Left lobe of liver (tissue), 2 donors: ENCODE measurements around the gene PEBP1. TPM values are rescaled to one million over a fixed set of nuclear protein-coding genes. Genes with fewer than 3 reads are reported as not detected.
"Not testable (repeated sequence)": the region's sequence is repeated elsewhere in the genome, so short reads cannot be mapped to it uniquely, and the experiment has no call there.

ENCODE experiments used
- ATAC-seq: fragments of 200-7000 bp; cut with Tn5 transposase; one replicate; pipeline ENCODE4 v1.9.1; 2020; ENCODE audit warnings: mild to moderate bottlenecking, moderate library complexity
- DNase-seq: peaks from one replicate; pipeline ENCODE4 v3.0.0-alpha.2; 2020; ENCODE audit warnings: low spot score
- total RNA-seq: library from RNA; stranded (reverse); gene quantifications from one replicate; pipeline ENCODE4 v1.2.1, GENCODE V29; 2021
- donor health status: DM: no; HTN: no; CAD: no; lungs with moderate emphysema.
- donor health status: DM: no; HTN: yes; CAD: no.

The PEBP1 gene
- total RNA-seq, 1 donor from 2014 or later, result 662 TPM

DNA sequence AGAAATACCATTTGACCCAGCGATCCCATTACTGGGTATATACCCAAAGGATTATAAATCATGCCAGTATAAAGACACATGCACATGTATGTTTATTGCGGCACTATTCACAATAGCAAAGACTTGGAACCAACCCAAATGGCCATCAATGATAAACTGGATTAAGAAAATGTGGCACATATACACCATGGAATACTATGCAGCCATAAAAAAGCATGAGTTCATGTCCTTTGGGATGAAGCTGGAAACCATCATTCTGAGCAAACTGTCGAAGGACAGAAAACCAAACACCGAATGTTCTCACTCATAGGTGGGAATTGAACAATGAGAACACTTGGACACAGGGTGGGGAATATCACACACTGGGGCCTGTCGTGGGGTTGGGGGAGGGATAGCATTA, 6.5 kb upstream of the PEBP1 start:
- ATAC-seq, DNase-seq: not testable (repeated sequence)

DNA sequence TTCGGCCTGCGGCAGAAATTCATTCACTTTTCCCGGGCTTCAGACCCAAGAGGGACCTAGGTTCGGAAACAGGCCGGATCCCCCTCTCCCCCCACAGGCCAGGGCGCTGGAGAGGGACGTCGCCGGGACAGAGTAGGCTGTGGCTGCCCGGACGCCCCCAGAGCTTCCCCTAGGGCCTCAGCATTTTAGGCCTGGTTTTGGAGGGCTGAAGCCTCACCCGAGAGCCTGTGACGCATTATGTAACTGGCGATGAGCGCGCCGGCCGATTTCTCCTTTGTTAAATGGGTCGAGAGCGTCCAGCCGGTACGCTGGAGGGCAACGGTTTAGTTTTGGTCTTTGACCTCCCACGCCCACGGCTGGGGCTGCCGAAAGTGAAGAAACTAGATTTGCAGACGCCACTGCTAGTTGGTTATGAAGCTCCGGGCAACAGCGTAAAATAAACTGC, 657 bp downstream of the PEBP1 start:
- ATAC-seq (peak; percentile 71), DNase-seq (peak; percentile 92)

DNA sequence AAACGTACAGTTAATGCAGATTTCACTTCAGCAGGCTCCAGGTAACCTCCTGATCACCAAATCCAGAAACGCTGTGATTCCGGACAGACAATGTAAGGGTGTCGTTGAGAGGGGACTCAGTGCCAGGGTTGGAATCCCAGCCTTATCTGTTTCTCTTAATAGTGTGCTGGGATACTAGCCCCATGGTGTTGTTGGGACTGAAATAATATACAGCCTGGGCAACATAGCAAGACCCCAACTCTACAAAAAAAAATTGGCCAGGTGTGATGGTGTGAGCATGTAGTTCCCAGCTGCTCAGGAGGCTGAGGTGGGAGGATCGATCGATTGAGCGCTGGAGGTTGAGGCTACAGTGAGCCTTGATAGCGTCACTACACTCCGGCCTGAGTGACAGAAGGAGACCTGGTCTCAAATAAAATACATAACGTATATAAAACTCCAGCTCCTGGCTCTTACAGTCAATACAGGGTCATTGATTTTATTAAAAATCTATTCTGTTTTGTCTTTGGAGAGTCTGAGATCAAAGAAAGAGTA, 1.3 kb downstream of the PEBP1 start:
- no peak for ATAC-seq
- no peak for DNase-seq

DNA sequence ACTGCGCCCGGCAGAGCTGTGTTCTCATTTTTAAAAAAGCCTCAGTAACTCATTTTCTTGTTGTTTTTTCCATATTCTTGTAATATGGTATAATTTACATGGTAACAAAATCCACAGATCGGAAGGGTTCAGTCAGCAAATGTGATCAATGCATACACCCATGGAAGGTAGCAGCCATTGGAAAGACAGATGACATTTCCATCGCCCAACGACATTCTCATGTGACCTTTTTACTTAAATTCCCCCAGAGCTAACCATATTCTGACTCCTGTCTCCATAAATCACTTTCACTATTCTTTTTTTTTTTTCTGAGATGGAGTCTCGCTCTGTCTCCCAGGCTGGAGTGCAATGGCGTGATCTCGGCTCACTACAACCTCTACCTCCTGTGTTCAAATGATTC, 4.9 kb downstream of the PEBP1 start:
- no peak for DNase-seq
- no peak for ATAC-seq

DNA sequence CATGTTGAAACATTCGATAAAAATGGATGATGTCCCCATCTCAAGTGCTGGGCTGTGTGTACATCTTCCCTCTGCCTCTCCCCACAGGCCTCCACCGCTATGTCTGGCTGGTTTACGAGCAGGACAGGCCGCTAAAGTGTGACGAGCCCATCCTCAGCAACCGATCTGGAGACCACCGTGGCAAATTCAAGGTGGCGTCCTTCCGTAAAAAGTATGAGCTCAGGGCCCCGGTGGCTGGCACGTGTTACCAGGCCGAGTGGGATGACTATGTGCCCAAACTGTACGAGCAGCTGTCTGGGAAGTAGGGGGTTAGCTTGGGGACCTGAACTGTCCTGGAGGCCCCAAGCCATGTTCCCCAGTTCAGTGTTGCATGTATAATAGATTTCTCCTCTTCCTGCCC, 8.6 kb downstream of the PEBP1 start:
- ATAC-seq, result no peak
- DNase-seq, result no peak

DNA sequence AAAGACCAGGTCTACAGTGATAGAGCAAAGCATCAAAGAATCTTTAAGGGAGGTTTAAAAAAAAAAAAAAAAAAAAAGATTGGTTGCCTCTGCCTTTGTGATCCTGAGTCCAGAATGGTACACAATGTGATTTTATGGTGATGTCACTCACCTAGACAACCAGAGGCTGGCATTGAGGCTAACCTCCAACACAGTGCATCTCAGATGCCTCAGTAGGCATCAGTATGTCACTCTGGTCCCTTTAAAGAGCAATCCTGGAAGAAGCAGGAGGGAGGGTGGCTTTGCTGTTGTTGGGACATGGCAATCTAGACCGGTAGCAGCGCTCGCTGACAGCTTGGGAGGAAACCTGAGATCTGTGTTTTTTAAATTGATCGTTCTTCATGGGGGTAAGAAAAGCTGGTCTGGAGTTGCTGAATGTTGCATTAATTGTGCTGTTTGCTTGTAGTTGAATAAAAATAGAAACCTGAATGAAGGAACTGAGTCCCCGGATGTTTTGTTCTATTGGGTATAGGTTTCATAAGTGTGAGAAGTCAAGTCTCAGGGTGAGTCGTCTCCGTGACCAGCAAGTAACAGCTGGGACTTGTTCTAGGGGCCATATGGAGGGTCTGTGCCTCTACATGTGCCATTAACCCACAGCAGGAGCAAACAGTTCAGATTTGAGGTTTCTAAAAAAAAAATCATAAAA, 9.3 kb downstream of the PEBP1 start:
- DNase-seq, result no peak
- ATAC-seq, result no peak

DNA sequence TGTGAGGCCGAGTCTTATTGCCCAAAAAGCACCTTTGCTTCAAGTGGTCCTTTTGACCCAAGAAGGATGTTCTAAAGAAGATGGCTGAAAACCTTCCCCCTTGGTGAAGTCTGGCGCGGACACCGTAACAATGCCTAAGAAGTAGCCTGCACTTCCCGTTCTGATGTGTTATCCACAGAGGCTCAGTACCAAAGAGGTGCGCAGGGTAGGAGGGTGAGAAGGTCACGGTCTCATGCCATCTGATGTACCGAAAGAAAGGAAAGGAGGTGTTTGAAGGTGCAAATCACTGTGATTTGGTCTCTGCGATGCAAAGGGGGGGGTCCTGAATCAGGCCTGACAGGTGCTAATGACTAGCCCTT, 9.9 kb downstream of the PEBP1 start:
- no peak for ATAC-seq
- DNase-seq, result no peak

DNA sequence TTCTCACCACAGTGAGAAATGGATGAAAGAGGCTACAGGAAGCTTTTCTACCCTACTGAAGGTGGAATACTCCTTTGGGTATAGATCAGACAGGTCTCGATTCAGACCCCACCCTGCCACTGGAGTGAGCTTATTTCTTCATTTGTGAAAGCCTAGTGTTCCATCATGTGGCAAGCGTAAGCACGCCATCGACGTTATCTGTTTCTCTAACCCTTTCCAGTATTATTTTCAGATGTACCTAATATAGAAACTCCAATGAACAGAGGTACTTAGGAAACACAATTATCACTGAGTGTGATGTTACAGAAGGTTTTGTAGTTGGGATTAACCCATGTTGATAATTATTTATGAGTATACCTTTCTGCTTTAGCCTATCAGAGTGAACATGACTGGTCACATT, 12.4 kb downstream of the PEBP1 start:
- no peak for DNase-seq
- ATAC-seq, result no peak

DNA sequence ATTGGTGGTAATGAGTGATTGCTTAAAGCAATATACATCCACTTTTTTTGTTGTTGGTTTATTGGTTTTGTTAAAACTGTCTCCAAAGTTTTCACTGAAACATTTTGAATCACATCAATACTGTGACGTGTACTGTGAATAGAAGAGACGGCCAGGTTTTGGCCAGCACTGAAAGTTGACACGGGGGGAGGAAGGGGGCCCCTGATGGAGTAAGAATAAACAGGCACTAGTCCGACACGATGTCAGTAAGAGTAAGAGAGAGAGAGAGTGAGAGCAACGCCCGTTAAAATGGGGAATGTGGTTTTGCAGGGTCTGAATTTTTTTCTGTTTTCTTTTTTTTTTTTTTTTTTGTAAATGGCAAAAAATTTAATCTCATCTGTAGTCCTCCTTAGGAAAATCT, 14.7 kb downstream of the PEBP1 start:
- peak; percentile 50 for ATAC-seq
- no peak for DNase-seq

DNA sequence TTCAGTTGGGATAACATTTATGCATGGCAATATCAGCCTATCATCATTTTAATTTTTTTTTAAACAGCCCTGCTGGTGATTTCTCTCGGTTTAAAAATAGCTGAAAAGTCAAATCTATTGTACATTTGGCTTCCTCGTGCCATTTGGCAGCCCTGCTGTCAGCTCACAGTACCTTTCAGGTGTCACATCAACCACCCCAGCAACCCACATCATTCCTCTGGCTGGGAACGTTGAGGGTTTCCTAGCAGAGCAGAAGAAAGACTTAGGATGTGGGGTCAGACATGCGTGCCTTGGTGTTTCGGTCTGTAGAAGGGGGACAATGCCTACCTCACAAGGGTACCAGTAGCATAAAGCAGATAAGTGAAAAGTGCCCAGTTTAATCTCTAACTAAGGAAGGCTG, 15.8 kb downstream of the PEBP1 start:
- ATAC-seq, result no peak
- no peak for DNase-seq

DNA sequence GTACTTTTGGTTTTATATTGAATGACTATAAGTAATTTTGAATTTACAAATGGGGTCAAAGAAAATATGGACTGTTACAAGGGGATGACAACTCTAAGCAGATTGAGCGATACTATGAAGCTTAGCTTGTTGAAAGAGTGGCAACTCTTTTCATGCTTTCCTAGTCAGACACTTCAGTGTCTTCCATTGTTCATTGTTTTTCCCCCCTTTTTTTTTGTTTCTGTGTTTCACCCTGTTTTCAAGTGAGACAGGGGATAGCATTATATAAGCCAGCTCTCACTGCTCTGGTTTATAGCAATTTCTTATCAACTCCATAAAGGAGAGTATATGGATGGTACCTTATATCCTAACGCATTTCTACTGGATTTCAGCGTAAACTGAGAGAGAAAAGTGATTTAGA, 24.6 kb downstream of the PEBP1 start:
- DNase-seq (no peak), ATAC-seq (no peak)

DNA sequence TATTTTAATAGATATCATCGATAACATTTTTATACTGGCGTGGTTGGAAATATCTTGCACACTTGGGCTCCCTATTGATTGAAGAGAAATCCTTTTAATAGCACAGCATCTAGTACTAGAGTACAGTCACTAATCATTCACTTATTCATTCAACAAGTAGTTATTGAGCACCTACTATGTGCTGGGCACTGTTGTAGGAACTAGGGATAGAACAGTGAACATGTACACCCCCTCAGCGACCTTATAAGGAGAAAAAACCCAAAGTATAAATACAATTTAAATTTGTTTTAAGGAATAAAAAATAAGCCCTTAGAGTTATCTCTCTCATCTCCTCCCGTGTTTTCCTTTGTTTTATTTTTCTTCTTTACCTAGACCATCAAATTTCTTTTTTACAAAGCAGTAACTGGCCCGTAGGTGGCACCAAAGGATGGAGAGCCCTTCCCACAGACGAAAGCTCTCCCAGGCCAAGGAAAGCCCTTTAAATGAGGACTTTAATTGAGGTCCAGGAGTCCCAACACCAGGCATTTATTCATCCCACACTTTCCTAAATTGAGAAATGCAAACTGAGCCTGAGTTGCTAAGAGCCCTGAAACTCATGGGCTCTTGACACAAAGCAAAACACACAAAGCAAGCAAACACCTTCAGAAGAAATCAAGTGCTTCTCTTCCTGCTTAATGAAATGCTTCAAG, 29.0 kb downstream of the PEBP1 start:
- no peak for DNase-seq
- ATAC-seq, result peak; percentile 77

DNA sequence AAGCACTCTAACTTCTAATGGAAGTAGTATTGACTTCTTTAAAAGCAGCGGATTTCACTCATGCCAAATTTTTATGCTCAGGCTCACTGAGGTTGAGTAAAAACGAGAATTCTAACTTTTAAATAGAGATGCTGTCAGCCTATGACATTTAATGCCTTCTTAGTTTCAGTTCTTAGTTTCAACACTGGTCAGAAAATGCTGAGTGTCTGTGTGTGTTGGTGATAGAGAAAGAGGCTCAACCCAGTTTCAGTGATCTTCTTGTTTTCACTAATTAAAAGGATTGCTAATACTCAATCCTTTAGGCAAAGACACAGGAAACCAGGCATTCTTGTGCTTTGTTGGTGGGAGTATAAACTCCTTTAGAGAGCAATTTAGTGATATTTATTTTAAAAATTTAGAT, 31.0 kb downstream of the PEBP1 start:
- no peak for DNase-seq
- ATAC-seq, result no peak

DNA sequence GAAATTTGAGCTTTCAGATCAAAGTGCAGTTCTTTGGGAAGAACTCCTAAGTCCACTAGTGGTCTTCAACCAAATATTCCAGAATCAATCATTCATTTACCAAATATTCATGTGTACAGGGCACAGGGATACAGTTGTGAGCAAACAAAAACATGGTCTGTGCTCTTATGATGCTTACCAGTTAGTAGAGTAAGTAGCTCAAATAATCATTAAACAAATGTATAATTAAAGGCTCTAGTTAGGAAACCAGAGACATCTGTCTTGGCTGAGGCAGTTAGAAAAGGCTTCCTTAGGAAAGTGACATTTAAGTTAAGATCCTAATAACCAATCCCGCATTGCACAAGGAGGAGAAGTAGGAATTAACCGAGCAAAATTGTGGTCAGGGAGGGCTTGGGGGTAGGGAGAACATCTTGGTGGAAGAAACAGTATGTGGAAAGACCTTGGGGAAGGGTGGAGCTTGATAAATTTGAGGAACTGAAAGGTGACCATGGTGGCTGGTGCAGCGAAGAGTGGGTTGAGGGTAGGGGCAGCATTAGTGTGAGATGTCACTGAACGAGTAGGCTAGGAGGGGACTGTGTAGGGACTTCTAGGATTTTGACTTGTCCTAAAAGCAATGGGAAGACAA, 40.0 kb downstream of the PEBP1 start:
- DNase-seq (no peak), ATAC-seq (peak; percentile 27)

DNA sequence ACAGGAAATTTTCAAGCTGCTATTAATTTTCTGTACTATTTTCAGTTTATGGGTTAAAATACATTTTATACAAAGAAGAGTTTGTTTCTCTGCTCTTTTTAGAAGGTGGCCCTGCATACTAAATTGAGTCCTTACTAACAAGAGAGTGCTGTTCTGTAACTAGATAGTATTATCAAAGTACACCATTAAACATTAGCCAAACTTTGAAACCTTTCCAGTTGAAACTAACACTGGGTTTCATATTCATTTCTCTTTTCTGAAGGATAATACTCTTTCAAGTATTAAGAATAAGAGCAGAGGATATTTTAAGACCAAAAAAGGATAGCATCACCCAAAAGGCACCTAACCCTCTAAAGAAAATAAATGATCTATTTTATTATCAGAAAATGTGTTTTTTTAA, 47.2 kb downstream of the PEBP1 start:
- DNase-seq (no peak), ATAC-seq (peak; percentile 78)

DNA sequence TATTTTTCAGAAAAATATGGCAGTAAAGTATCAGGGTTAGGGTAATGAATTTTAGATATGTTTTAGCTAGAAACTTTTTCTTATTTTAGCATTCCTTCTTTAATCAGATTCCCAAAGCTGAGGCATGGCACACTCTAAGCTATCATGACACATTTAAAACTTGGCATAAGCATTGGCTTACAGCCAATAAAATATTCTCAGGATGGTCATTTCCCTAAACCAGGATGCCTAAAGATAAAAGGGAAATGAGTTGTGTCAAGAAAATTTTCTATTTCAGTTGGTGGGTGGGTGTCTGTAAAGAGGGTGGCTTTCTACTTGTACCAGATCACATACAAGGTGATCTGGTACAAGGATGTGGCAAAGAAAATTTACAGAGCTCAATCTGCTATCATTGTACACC, 47.8 kb downstream of the PEBP1 start:
- DNase-seq, result no peak
- no peak for ATAC-seq

DNA sequence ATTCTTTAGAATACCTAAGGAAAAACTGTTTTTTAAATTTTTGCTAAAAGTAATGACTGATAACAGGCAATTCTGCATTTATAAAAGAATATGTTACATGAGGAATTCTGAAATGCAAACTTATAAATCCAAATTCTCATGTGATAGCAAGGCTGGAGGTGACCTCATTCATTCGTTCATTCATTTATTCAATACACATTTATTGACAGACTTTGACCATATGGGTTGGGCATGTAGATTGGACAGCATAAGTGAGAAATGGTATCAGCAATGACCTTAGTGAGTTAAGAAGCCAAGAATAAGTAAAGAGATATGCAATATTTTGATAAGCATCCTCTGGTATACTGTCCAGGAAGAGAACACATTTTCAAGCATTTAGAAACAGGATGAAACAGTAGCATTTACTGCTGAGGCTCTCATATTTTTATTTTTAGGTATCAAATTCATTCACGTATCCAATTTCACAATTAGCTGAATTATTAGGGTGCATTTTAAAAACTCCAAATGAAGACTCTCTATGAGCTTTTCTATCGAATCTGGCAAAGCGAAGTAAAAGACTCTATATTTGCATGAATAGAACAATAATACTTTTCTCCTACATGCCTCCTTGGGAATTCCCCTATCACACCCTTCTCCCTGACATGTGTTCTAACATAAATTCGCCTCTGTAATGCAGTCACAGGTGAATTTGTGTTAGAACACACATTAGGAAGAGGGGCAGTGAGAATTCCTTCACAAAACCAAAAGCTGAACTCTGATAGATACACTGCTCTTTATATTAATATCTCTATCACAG, 49.9 kb downstream of the PEBP1 start:
- ATAC-seq (no peak), DNase-seq (no peak)

DNA sequence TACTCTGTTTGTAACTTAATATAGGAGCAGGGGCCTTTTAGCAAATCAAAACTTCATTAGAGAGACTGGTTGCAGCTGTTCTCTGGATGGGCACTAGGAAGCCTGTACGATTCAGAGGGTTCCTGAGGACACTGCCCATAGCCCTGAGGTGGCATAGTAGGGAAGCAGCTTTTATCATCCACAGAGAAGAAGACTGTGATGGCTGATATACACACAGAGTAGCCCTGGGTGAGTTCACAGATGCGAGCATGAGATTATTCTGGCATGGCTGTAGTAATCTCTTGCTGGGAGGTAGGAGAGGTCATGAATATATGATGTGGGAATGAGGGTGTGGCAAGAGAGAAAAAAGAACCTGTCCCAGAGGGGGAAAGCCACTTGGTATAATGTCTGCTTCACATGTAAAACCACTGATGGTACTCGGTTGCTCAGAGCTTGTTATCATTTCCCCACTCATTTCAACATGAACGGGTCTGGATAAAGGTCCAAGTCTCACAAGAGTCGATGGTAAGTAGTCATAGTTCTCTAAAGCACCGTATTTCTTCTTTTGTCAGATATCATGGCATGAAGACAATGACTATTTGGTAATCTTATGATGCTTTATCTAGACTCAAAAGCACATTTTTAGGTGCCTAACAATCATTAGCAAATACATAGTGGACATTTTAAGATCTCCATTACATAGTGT, 52.0 kb downstream of the PEBP1 start:
- DNase-seq (no peak), ATAC-seq (no peak)

DNA sequence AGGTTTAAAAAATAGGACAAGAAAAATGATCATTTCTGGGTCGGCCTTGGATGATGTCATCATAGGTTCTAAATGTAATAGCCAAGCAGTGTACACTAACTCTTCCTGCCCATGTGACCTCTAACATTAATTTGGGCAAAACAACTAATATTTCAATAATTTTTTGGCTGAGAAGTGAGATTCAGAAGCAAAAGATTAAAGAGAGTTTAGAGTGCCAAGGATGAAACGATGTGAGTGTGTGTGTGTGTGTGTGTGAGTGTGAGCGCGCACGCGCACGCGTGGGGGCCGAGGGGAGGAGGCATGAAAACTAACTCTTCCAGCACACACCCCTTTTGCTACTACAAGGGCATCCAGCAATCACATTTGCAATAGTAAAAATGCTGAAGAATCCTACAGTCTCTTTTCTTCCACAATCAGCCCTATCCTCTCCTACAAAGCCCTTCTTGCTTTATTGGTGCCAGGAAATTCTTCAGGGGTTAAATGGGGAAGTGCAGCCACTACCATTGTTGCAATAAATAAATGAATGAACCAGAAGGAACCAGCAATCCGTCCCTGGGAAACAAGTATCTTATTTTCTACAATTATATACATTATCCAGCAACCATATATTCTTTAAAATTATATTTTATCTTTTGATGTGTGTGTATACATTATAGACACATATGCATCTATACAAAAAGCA, 52.9 kb downstream of the PEBP1 start:
- no peak for ATAC-seq
- DNase-seq, result no peak

DNA sequence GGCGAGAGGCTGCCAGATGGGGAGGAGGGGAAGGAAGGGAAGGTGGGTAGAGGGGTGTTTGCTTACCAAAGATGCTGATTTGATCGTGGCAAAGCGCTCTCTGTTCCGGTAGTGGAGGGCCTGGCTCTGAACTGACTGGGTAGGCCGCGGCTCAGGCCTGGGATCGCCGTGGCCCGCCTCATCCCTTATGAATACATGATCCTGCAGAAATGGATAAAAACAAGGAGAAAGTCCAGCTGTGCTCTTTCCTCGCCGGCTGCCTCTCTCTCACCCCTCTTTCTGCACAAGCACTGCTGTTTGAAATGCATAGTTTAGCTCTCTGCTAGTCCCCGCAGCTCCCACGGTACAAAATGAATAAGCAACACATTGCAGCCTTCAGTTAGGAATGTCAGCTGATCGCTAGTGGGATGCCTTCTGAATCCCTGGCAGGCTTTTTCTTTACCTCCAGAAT, 53.8 kb downstream of the PEBP1 start:
- DNase-seq, result no peak
- no peak for ATAC-seq
